GOT3 (cell line): ENCODE measurements around the gene MBD5.
"Not testable (repeated sequence)": the region's sequence is repeated elsewhere in the genome, so short reads cannot be mapped to it uniquely, and the experiment has no call there.

Experiments
- DNase-seq: peaks from one replicate; lab custom pipeline; 2025; ENCODE audit warnings: mixed read lengths; lab: John Stamatoyannopoulos, UW

Gene MBD5

GRCh38 chr2:148521181-148521580, 500.3 kb downstream of the MBD5 start:
- DNase-seq = no peak

- DNase-seq = no peak
These were observed 502.4 kb downstream of the MBD5 start for GRCh38 chr2:148523315-148523714.

- DNase-seq = no peak
These were observed 503.6 kb downstream of the MBD5 start for GRCh38 chr2:148524519-148524919.

GRCh38 chr2:148525130-148525529, 504.2 kb downstream of the MBD5 start:
- no peak for DNase-seq

GRCh38 chr2:148526509-148527346, 505.8 kb downstream of the MBD5 start:
- DNase-seq = no peak

- DNase-seq = no peak
These were observed 506.8 kb downstream of the MBD5 start for GRCh38 chr2:148527488-148528340.

GRCh38 chr2:148528356-148529064, 507.6 kb downstream of the MBD5 start:
- DNase-seq = no peak

- no peak for DNase-seq
These were observed 508.9 kb downstream of the MBD5 start for GRCh38 chr2:148529745-148530144.

- DNase-seq = no peak
These were observed 509.5 kb downstream of the MBD5 start for GRCh38 chr2:148530350-148530749.

- no peak for DNase-seq
These were observed 510.3 kb downstream of the MBD5 start for GRCh38 chr2:148531235-148531634.

- DNase-seq = no peak
These were observed 511.0 kb downstream of the MBD5 start for GRCh38 chr2:148531669-148532428.

GRCh38 chr2:148533004-148533403, 512.1 kb downstream of the MBD5 start:
- no peak for DNase-seq

GRCh38 chr2:148533685-148534084, 512.8 kb downstream of the MBD5 start:
- no peak for DNase-seq

GRCh38 chr2:148534416-148535204, 513.7 kb downstream of the MBD5 start:
- no peak for DNase-seq

- no peak for DNase-seq
These were observed 517.5 kb downstream of the MBD5 start for GRCh38 chr2:148538375-148538774.

GRCh38 chr2:148540022-148540421, 519.1 kb downstream of the MBD5 start:
- DNase-seq = no peak

- DNase-seq = no peak
These were observed 520.9 kb downstream of the MBD5 start for GRCh38 chr2:148541792-148542191.

GRCh38 chr2:148542614-148543013, 521.7 kb downstream of the MBD5 start:
- no peak for DNase-seq

GRCh38 chr2:148543088-148543540, 522.2 kb downstream of the MBD5 start:
- DNase-seq = not testable (repeated sequence)

- DNase-seq = no peak
These were observed 524.7 kb downstream of the MBD5 start for GRCh38 chr2:148545390-148546256.
